AG09309 (cell line): ENCODE measurements around the gene SAMD1.
A peak's percentile ranks its signal among the peaks of the same experiment; 100 is the strongest.

ENCODE experiments used
- DNase-seq: peaks from one replicate; pipeline ENCODE4 v3.0.0-alpha.2; 2010; ENCODE audit warnings: low read depth
- H3K4me3 ChIP-seq: 2 replicates; pipeline ENCODE4 v1.5.1; 2011; ENCODE audit warnings: mild to moderate bottlenecking, low read depth, low read length, moderate library complexity; ENCODE audit not compliant: control insufficient read depth
- CTCF ChIP-seq: IDR thresholded peaks from 2 replicates; pipeline ENCODE4 v1.5.1; 2011; ENCODE audit warnings: mild to moderate bottlenecking, low read depth, low read length, inconsistent platforms; ENCODE audit not compliant: insufficient read depth, control insufficient read depth; ENCODE audit errors: missing control alignments

Gene SAMD1

GRCh38 chr19:14073261-14073924 lies 17.2 kb downstream of the SAMD1 start:
- peak overlapping the region; percentile 74 for H3K4me3 ChIP-seq
- peak; percentile 31 for DNase-seq
- peak; percentile 30 for TF ChIP-seq CTCF

- peak within 1 kb of the TSS; percentile 74 for H3K4me3 ChIP-seq
- no peak for DNase-seq
- no peak for TF ChIP-seq CTCF
These were observed 17.9 kb downstream of the SAMD1 start, which contains the start of gene MISP3 for GRCh38 chr19:14072535-14073260. MISP3 (plus strand) TSS chr19:14072786; CDS start chr19:14073310, 524 bp downstream.

- no peak for DNase-seq
- H3K4me3 ChIP-seq, result no peak overlapping the region
- TF ChIP-seq CTCF, result no peak
These were observed 20.1 kb downstream of the SAMD1 start for GRCh38 chr19:14070268-14071050.

GRCh38 chr19:14066134-14066533 lies 24.4 kb downstream of the SAMD1 start:
- no peak for TF ChIP-seq CTCF
- no peak for DNase-seq
- no peak overlapping the region for H3K4me3 ChIP-seq

GRCh38 chr19:14063105-14063504 lies 27.4 kb downstream of the SAMD1 start:
- TF ChIP-seq CTCF, result no peak
- H3K4me3 ChIP-seq, result no peak overlapping the region
- DNase-seq, result no peak

- no peak for TF ChIP-seq CTCF
- DNase-seq, result no peak
- H3K4me3 ChIP-seq, result no peak overlapping the region
These were observed 28.0 kb downstream of the SAMD1 start for GRCh38 chr19:14062558-14062855.
